ENCODE data around the gene SQSTM1. TPM values are rescaled to one million over a fixed set of nuclear protein-coding genes. Genes with fewer than 3 reads are reported as not detected.
A peak's percentile ranks its signal among the peaks of the same experiment; 100 is the strongest.

SQSTM1 gene
- total RNA-seq, 1 donor from 2014 or later: 297 TPM

DNA sequence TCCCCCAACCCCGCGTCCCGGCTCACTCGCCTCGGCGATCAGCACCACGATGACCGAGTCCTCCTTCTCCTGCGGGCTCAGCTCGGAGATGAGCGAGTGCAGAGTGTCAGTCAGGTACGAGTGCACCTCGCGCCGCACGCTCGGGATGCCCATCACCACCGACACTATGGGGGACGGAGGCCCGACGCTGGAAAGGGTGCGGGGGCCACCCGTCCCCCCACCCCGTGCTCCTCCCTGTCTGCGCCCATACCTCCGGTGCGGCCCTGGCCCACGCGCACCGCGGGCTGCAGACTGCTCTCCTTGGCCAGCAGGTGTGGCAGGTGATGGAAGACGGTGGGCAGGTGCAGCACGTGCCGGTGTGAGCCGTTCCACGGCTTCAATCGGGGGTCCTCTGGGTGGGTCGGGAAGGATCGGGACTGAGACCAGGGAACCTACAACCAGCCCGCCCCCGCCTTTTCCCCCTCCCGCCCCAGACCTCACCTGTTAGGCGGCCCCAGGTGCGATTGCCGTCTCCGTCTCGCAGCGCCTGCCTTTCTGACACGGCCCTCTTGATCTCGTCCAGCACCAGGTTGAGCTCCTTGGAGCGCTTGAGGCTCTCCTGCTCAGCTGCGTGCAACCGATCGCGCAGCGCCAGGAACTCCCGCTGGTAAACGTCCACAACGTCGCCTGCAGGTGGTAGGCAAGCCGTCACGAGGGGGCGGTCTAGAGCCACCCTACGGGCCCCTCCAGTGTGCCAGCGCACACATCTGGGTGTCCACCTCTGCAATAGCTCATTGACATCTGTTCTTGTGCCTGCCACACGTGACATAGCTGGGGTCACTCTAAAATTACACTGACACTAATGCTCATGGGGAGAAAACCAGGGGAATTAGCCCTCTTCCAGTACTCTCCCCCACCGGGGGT is 19.1 kb upstream of the SQSTM1 start:
- Mint-ChIP-seq H3K36me3 (ENCODE audit: low read depth) (peaks cover 18% of the 10 kb centered on the region), H3K9me3 (ENCODE audit: low read depth) (no peaks in the 10 kb centered on the region), H3K4me1 (ENCODE audit: low read depth) (peaks cover 26% of the 10 kb centered on the region), H3K27me3 (ENCODE audit: low read depth) (no peaks in the 10 kb centered on the region), H3K27ac (ENCODE audit: unreplicated experiment) (peak overlapping the region; percentile 65), H3K4me3 (ENCODE audit: unreplicated experiment) (no peak overlapping the region)
- TF ChIP-seq, protein P1, sequence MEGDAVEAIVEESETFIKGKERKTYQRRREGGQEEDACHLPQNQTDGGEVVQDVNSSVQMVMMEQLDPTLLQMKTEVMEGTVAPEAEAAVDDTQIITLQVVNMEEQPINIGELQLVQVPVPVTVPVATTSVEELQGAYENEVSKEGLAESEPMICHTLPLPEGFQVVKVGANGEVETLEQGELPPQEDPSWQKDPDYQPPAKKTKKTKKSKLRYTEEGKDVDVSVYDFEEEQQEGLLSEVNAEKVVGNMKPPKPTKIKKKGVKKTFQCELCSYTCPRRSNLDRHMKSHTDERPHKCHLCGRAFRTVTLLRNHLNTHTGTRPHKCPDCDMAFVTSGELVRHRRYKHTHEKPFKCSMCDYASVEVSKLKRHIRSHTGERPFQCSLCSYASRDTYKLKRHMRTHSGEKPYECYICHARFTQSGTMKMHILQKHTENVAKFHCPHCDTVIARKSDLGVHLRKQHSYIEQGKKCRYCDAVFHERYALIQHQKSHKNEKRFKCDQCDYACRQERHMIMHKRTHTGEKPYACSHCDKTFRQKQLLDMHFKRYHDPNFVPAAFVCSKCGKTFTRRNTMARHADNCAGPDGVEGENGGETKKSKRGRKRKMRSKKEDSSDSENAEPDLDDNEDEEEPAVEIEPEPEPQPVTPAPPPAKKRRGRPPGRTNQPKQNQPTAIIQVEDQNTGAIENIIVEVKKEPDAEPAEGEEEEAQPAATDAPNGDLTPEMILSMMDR (IDR thresholded peaks at IDR 0.05): peak; percentile 73
- no peak for DNase-seq (ENCODE audit: low spot score)

DNA sequence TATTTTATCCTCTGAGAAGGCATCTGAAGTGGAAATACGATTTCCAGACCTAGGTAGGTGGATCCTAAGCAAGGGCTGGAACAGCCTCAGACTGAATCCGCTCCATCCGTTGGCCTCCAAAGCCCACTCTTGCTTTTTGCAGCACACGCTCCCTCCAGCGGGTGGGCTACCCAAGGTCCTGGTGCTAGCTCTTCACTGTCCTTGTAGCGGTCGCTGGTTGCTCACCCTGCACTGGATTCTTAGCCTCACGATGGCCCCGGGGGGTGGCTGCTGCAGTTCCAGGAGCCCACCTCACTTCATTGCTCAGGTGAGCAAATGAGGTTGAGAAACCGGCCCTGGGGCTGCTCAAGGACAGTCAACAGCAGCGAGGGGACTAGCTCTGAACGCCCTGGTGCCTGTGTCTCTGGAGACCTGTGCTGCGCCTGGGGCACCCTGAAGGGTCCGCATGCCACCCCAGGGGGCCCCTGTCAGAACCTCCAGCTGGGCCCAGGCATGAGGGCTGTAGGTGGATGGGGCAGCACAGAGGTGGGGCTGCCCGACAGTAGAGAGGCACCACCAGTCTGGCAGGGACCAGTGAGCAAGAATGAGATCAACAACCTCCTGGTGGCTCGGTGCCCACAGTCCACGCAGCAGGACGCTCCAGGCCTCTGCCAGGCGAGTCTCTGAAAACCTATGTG is 18.4 kb upstream of the SQSTM1 start:
- Mint-ChIP-seq H3K36me3 (ENCODE audit: low read depth) (peaks cover 15% of the 10 kb centered on the region), H3K27ac (ENCODE audit: unreplicated experiment) (no peak overlapping the region), H3K4me1 (ENCODE audit: low read depth) (peaks cover 20% of the 10 kb centered on the region), H3K4me3 (ENCODE audit: unreplicated experiment) (no peak overlapping the region), H3K9me3 (ENCODE audit: low read depth) (no peaks in the 10 kb centered on the region), H3K27me3 (ENCODE audit: low read depth) (no peaks in the 10 kb centered on the region)
- no peak for DNase-seq (ENCODE audit: low spot score)
- TF ChIP-seq, protein P1 (IDR thresholded peaks at IDR 0.05): no peak

DNA sequence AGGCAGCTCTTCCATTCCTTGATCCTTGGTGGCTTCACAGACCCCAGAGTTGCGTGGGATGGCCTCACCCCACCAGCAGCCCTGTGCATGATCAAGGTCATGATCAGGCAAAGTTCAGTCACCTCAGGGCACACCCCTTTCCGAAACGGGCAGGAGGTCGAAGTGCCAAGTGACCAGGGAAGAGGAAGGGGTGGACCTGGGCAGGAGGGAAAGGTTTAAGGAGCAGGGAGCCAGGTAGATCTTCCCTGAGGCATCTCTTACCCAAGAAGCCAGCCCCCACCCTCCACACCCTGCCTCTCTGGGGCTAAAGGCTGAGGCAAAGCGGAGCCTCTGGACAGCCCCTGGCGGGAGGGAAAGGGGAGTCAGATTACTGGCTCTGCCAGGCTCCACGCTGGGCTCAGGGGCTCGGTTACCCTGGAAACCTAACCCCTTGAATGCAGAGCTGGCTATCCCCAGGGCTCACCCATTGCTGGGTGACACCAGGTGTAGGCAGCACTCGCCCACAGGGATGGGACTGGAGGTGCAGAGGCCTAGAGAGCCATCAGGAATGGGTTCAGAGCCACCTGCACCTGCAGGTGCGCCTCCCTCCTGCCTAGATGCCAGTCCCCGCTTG is 17.6 kb upstream of the SQSTM1 start:
- DNase-seq (ENCODE audit: low spot score): no peak
- peaks cover 15% of the 10 kb centered on the region for H3K36me3 Mint-ChIP-seq (ENCODE audit: low read depth)
- TF ChIP-seq, protein P1 (IDR thresholded peaks at IDR 0.05): no peak
- no peaks in the 10 kb centered on the region for H3K9me3 Mint-ChIP-seq (ENCODE audit: low read depth)
- no peak overlapping the region for H3K4me3 Mint-ChIP-seq (ENCODE audit: unreplicated experiment)
- no peaks in the 10 kb centered on the region for H3K27me3 Mint-ChIP-seq (ENCODE audit: low read depth)
- peak overlapping the region; percentile 41 for H3K27ac Mint-ChIP-seq (ENCODE audit: unreplicated experiment)
- H3K4me1 Mint-ChIP-seq (ENCODE audit: low read depth): peaks cover 20% of the 10 kb centered on the region

DNA sequence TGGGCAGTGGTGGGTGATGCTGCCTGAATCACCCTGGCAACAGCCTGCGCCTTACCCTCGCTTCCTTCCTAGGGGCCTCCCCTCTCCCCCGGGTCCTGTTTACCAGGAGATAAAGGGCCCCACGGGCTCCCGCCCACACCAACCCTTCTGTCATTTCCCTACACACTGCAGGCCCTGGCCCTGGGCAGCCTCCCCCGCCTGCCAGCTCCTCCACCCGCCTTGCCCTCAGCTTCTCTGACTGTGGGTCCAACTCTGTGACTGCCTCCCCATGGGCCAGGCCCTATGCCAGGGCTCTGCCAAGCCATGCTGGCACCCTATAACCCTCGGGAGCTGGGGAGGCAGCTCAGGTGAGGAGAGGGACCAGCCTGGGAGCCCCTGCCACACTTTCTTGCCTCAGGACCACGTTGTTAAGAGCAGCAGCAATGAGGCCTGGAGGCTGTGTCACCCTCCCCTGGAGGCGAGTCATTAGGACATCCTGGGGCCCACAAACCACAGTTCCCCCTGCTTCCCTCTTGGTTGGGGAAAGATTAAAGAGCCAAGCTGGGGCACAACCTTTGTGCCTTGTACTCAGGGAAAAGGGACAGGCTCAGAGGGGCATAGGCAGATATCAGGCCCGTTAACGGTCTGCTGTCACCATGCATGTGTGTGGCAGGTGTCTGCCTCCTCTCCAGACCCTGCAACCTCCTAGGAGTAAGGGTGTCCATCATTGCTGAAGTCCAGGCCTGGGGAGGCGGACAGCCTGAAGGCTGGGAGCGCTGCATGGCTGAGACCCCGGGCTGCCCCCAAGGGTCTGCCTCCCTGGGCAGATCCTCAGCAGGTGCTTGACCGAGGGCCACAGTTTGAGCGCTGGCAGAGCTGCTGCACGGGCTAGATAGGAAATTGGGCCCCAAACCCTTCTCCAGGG is 16.8 kb upstream of the SQSTM1 start:
- Mint-ChIP-seq H3K4me1 (ENCODE audit: low read depth) (peaks cover 20% of the 10 kb centered on the region), H3K9me3 (ENCODE audit: low read depth) (no peaks in the 10 kb centered on the region), H3K36me3 (ENCODE audit: low read depth) (peaks cover 12% of the 10 kb centered on the region), H3K27ac (ENCODE audit: unreplicated experiment) (peak overlapping the region; percentile 12), H3K4me3 (ENCODE audit: unreplicated experiment) (peak overlapping the region; percentile 83), H3K27me3 (ENCODE audit: low read depth) (no peaks in the 10 kb centered on the region)
- TF ChIP-seq, protein P1 (IDR thresholded peaks at IDR 0.05): no peak
- no peak for DNase-seq (ENCODE audit: low spot score)

Data from chondrocyte (in vitro differentiated cells).